ENCODE data around the gene HERC2.
A peak's percentile ranks its signal among the peaks of the same experiment; 100 is the strongest.

Gene HERC2

DNA sequence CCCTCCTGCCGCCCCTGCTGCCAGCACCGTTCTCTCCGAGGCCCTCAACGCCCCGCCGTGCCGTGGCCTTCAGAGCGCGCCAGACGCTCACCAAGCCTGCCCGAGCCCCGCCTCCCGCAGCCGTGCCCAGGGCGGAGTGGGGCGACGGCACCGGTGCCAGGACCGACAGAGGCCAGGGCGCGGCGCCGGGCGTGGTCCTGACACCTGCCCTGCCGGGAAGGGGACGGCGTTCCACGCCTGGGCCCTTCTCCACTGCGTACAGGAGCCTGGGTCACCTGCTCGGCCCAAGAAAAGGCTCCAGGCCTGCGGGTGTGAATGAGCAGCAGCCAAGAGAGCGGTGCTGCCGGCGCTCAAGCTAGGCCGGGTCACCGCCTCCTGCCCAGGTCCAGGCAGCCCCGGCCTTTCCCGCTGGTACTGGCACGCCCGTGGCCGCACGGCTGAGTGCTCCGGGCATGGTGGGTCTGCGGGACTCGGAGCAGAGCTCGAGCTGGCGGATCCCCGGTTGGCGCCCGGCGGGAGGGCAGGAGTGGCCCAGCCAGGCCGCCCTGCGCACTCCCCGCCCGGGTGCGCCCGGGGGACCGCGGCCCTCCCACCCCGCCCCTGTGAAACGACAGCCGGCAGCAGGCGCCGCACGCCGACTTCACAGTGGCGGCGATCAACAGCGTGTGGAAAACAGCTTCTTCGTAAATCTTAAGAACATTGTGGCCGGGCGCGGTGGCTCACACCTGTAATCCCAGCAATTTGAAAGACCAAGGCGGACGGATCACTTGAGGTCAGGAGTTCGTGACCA lies 227.1 kb downstream of the HERC2 start:
- TF ChIP-seq, protein P1, sequence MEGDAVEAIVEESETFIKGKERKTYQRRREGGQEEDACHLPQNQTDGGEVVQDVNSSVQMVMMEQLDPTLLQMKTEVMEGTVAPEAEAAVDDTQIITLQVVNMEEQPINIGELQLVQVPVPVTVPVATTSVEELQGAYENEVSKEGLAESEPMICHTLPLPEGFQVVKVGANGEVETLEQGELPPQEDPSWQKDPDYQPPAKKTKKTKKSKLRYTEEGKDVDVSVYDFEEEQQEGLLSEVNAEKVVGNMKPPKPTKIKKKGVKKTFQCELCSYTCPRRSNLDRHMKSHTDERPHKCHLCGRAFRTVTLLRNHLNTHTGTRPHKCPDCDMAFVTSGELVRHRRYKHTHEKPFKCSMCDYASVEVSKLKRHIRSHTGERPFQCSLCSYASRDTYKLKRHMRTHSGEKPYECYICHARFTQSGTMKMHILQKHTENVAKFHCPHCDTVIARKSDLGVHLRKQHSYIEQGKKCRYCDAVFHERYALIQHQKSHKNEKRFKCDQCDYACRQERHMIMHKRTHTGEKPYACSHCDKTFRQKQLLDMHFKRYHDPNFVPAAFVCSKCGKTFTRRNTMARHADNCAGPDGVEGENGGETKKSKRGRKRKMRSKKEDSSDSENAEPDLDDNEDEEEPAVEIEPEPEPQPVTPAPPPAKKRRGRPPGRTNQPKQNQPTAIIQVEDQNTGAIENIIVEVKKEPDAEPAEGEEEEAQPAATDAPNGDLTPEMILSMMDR (IDR thresholded peaks at IDR 0.05): no peak

DNA sequence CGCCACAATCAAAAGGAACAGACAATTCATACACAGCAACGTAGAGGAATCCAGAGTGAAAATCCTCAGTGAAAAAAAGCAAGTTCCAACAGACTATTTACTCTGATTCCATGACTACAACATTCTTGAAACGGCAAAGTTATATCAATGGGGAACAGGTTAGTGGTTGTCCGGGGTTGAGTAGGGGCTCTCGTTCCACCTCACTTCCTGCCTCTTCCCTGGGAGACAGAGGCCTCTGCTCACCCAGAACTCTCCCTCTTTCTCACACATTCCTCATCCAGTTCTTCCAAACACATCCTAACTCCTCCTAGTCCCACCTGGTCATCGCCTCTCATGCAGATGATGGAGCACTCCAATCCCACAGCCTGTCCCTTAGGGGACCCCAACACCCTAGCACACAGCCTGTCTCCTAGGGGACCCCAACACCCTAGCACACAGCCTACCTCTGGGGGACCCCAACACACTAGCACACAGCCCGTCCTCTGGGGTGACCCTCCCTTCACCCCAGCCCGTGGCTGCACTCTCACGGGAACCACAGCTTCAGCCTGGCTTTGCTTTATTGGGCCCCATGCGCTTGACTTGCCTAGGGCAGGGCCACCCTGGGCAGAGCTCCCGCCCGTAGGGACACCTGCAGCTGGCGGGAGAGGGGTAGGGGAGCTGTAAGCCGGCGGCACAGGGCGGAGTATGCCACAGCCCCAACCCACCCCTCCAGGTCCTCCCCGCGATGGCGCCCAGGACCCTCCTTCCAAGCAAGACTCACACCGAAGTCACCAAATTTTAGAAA lies 228.0 kb downstream of the HERC2 start:
- TF ChIP-seq, protein P1 (IDR thresholded peaks at IDR 0.05): no peak

DNA sequence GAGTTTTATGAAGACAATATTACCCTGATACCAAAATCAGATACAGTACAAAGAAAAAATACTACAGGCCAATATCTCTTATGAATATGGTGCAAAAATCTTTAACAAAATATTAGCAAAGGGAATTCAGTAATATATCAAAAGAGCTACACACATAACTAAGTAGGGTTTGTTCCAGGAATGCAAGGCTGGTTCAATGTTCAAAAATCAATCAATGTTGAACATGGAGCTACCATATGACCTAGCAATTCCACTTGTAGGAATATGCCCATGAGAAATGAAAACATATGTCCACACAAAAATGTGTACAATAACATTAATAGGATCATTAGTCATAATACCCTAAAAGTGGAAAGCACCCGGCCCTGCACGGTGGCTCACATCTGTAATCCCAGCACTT lies 230.7 kb downstream of the HERC2 start:
- TF ChIP-seq, protein P1 (IDR thresholded peaks at IDR 0.05): no peak

- TF ChIP-seq, protein P1 (IDR thresholded peaks at IDR 0.05): peak; percentile 83
These were observed 235.7 kb downstream of the HERC2 start for GRCh38 chr15:28086175-28086703.

- TF ChIP-seq, protein P1 (IDR thresholded peaks at IDR 0.05): no peak
These were observed 236.3 kb downstream of the HERC2 start for GRCh38 chr15:28085489-28086174.

- TF ChIP-seq, protein P1 (IDR thresholded peaks at IDR 0.05): no peak
These were observed 237.4 kb downstream of the HERC2 start for GRCh38 chr15:28084547-28084946.
